HG03558 (cell line): ENCODE data around the gene MOSMO.
"Not testable (repeated sequence)": the region's sequence is repeated elsewhere in the genome, so short reads cannot be mapped to it uniquely, and the experiment has no call there.

Experiments
- ATAC-seq: cut with Tn5 transposase; IDR thresholded peaks from one replicate; pipeline ENCODE4 v1.9.1; 2021; ENCODE audit warnings: moderate number of reproducible peaks; ENCODE audit not compliant: unreplicated experiment; ENCODE audit errors: extremely low read depth

MOSMO gene

DNA sequence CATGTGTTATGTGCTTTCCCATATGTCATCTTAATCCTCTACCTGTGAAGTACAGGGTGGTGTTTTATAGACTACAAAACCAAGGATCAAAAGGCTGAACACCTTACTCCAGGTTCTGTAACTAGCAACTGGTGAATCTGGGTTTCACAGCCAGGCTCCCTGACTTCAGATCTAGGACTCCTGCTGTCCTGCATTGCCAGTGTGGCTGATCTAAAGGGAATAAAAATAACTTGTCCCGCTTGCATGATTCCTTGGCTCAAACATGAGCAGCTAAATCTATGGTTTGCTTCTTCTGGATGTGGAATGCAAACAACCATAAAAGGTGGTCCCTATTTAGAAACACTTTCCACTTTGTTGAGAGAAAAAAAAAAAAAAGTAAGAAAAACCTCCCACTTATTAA is 80.7 kb downstream of the MOSMO start:
- ATAC-seq: no peak

DNA sequence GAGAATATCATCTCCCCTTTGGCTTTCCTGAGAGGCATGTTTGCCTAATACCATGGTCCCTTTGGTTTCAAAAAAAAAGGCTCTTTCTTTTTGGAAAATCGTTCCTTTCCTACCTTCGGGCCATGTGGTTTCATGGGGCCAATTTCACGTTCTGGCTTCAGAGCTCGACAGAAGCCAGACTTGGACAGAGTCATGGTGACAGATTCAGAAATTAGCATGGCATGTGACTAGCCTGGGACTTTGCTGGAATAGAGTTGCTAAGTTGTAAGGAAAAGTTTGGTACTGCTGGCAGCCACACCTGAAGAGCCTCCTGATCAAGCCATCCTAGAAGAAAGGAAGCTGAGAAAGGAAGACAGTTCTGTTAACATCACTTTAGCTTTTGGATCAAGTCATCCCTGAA is 82.0 kb downstream of the MOSMO start:
- no peak for ATAC-seq

DNA sequence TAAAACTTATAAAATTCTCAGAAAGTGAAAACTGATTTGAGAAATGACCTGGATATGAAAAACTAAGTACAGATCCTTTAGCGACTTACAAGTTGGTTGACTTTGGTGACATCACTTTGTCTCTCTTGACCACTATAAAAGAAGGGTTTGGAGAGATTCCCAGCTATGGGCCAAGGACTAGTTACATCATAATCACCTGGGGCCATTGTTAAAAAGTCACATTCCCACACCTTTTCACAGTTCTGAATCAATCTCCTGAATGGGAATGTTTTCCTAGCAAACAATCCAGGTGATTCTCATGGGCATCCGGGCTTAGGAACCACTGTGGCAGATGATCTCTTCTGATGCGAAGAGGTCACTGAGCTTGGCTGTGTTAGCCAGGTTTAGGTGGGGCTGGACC is 83.8 kb downstream of the MOSMO start:
- ATAC-seq: no peak

DNA sequence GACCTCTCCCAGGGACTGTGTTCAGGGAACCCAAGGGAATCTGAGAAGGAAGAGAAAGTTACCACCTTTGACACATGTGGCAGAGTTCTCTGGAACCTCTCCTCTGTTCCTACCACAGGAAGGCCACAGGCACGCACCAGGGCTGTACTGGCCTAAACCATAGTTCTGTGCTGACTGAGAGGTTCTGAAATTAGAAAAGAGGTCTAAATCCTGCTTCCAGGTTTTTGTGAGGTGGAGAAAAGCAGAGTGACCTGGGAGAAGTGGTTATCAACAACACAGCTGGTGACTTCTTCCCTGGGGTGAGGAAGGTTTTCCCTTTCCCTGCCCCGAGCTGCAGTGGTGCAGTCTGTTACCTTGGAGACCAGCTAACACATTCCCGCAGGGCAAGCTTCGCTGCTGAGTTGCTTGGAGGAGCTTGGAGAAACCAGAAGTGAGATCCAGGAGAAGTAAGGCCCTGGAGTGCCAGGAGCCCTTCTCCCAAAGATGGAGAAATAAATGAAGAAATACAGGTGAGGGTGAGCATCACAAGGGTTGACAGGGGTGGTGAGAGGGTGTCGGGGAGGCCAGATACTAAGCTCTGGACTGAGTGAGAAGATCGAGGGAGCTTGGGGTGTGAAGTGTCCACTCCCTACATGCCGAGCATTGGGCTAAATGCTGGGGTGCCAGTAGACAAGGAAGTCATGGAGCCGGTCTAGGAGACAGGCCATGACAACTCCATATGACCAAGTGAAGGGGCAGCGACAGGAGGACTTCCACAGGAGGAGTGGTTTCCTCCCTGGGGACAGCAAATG is 84.4 kb downstream of the MOSMO start, which contains the start of gene VWA3A:
Gene VWA3A (plus strand): TSS at position 399 of the 791 bp plus-strand sequence. CDS start 97 bp downstream, at position 496.
- no peak for ATAC-seq

DNA sequence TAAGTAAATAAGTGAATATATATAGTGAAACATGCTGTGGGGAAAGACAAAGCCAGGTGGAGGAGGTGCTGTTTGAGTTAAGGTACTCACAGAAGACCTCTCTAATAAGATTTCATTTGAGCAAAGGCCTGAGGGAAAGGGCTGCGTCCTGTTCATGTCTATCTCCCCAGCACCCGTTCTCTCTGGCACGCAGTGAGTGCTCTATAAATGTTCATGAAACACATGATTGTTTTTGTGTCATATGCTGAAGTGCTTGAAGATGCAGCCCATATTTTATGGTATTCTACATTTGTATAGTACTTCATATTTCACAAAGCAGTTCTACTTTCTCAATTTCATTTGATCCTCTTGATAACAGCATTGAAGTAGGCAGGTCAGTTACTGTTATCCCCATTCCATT is 85.4 kb downstream of the MOSMO start:
- no peak for ATAC-seq

DNA sequence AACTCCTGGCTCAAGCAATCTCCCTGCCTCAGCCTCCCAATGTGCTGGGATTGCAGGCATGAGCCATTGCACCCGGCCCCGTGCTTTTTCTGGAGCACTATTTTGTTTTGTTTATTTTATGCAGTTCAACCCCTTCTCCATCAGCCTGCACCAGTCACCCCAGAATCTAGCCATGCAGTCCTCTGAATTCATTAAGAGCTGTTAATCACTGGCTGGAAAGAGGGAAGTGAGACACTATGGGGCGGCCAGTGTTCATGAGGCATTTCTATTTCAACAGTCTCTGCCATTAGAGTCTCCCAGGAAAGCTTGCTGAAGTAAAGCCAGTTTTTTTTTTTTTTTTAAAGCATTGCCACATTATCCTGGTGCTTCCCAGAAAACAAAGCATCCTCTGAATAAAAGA is 86.1 kb downstream of the MOSMO start:
- no peak for ATAC-seq

DNA sequence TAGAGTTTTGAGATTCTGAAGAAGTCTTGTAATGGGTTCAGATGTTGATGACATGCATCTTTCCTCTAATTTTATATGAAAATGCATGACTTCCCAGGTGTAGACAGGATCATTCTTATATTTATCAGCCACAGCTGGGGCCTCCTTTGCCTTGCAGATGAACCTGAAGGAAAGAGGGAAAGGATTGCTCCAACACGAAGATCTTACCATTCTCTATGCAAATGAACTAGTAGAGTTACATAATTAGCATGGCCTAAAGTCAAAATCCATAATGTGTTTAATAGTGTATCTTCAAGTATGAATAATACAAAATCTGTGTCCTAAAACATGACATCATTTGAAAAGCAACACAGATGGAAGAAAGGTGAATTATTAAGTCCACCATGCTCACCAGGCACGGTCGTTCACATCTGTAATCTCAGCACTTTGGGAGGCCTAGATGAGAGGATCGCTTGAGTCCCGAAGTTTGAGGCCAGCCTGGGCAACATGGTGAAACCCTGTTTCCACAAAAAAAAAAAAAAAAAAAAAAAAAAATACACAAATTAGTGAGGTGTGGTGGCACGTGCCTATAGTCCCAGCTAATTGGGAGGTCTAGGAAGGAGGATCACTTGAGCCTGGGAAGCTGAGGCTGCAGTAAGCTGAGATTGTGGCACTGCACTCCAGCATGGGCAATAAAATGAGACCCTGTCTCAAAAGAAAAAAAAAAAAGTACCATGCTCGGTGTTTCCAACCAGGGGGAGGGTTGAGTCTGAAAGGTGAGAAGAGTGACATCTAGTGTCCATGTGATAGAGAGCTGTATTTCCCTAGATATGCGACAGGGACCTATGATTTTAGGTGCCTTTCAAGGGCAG is 90.7 kb downstream of the MOSMO start:
- ATAC-seq: no peak

DNA sequence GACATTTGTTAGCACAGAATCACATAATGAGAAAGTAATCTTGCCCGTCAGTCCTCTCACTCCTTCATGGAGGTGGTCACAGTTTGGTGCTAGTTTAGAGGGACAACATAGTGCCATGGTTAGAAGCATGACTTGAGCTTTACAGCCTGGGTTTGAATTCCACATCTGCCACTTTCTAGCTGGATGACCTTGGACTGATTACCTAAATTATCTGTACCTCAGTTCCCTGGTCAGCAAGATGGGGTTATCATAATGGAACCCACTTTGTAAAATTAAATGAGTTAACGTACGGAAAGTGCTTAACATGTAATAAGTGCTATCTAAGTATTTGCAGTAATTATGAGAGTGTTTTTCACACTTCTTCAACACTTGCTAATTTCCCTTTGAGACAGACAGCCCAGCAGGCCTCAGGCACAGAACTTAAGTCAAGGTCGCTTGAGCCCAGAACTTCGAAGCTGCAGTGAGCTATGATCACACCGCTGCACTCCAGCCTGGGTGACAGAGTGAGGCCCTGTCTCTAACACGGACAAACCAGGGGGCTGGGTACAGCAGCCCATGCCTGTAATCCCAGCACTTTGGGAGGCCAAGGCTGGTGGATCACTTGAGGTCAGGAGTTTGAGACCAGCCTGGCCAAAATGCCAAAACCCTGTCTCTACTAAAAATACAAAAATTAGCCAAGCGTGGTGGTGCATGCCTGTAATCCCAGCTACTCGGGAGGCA is 91.5 kb downstream of the MOSMO start:
- no peak for ATAC-seq

DNA sequence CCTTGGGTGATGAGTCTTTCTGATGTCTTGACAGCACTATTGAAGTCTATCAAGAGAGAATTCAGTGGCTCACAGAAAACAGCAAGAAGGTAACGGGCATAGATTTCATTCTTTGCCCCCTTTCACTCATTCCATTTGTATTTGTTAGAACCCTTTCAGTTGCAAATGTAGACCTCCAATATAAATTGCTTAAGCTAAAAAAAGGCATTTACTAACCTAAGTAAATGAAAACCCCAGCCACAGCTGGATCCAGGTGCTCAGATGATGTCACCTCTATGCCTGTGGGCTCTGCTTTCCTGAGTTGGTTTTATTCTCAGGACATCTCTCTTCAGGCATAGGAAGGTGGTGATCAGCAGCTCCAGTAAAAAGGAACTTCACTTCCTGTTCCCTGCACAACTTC is 95.5 kb downstream of the MOSMO start:
- ATAC-seq: no peak

DNA sequence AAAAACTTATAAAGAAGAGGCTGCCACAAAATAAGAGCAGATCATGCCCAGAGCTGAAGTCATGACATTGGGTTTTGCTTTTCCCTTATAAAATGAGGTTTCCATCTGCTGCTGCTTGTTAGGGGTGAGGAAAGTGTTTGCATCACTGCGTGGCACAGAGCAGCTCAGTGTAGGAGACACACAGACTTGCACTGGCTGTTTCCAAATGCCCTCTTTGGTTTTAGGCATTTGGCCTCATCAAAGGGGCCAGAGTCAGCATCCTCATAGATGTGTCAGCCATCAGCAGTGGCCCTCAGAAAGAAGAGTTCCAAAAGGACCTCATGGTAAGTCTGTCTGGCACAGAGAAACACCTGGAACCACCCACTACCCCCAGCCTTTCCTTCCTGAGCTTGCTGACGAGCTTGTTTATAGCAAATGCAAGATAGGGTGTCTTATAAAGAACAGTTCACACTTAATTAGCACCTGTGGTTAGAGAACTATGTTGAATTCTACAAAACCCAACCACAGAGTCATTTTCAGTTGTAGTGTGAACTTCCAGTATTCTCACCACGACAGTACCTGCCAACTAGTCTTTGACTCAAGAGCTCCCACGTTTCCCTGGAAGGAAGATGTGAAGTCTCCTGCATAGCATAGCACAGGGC is 101.5 kb downstream of the MOSMO start:
- ATAC-seq: no peak

DNA sequence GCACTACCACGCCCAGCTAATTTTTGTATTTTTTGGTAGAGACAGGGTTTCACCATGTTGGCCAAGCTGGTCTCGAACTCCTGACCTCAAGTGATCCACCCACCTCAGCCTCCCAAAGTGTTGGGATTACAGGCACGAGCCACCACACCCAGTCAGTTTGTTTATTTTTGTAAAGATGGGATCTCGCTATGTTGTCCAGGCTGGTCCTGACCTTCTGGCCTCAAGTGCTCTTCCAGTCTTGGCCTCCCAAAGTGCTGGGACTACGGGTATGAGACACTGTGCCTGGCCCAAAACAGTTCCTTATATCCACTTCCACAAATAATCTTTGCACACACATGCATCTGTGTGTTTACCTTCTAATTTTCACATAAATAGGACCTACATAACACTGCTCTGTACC is 103.7 kb downstream of the MOSMO start:
- not testable (repeated sequence) for ATAC-seq

DNA sequence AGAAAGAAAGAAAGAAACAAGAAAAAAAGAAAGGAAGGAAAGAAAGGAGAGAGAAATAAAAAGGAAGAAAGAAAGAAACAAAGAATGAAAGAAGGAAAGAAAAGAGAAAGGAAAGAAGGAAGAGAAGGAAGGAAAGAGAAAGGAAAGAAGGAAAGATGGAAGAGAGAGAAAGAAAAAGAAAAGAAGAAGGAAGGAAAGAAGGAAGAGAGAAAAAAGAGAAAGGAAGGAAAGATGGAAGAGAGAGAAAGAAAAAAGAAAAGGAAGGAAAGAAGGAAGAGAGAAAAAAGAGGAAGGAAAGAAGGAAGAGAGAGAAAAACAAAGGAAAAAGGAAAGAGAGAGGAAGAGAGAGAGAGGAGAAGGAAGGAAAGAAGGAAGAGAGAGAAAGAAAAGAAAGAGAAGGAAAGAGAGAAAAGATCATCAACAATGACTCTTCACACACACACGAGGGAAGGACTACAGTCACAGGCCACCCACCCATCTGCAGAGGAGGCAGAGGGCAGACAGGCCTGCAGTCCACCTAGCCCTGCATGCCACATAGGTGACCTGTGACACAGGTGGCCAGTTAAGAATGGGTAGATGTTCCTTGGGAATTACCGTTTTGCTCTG is 108.3 kb downstream of the MOSMO start:
- no peak for ATAC-seq

DNA sequence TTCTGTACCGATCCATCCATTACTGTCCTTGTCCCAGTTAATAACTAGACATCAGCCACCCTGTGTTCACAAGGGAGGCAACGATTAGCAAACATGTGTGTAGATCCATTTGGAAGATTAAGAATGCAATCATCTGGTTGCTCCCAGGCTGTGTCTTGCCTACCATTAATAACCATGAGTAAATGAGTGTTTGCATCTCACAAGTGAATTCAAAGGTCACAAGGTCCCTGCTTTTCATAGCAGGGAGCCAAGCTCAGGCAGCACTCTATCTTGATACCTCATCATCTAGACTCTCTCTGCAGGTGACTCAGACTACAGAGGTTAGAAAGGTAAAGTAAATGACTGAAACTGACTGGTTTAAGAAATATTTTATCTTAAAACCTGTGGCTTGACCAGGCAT is 109.7 kb downstream of the MOSMO start:
- no peak for ATAC-seq

DNA sequence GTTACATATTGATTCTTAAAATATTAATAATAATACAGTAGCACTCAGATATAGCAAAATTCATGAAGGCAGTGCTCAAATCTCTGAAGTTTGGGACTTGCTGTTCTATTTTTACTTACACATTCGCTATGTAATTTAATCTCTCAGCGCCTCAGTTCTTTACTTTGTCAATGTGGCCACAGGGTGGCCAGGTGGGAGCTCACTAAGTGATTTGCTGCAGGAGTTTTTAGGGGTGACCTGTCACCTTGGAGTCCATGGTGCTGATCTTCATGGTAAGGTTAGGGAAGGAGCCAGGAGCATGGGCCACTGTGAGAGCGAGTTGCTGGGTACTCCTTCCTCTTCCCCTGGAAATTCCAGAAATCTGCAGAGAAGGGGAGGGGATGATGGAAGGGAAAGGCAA is 112.5 kb downstream of the MOSMO start:
- no peak for ATAC-seq

DNA sequence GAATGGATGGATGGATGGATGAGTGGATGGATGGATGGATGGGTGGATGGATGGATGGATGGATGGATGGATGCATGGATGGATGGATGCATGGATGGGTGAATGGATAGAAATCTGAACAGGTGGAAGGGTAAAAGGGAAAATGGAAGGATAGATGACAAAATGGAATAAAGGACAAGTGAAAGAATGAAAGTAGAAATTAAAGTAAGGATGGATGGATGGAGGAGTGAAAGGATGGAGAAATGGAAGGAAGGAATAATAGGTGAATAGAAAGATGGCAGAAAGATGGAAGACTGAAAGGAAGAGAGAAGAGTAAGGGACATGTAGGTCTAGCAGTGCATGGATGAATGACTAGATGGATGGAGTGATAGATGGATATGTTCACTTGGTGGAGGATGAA is 114.3 kb downstream of the MOSMO start:
- ATAC-seq: no peak

DNA sequence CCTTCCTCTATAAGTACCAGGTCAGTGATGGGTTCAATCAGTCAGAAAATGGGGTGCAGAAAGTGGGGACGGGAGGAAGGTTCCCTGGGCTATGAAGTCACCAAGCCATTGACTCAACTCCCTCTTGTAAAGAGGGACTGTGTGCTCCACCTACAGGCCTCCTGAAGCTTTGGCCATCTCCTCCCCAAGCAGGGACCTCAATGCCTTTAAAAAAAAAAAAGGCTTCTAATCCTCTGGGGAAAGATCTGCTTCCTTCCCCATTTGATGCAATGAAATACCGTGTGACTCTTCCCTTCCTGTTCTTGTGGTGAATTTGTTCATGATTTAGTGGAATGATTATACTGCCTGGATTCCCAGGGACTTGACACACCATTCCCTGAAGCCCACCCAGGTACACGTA is 115.2 kb downstream of the MOSMO start:
- ATAC-seq: no peak

DNA sequence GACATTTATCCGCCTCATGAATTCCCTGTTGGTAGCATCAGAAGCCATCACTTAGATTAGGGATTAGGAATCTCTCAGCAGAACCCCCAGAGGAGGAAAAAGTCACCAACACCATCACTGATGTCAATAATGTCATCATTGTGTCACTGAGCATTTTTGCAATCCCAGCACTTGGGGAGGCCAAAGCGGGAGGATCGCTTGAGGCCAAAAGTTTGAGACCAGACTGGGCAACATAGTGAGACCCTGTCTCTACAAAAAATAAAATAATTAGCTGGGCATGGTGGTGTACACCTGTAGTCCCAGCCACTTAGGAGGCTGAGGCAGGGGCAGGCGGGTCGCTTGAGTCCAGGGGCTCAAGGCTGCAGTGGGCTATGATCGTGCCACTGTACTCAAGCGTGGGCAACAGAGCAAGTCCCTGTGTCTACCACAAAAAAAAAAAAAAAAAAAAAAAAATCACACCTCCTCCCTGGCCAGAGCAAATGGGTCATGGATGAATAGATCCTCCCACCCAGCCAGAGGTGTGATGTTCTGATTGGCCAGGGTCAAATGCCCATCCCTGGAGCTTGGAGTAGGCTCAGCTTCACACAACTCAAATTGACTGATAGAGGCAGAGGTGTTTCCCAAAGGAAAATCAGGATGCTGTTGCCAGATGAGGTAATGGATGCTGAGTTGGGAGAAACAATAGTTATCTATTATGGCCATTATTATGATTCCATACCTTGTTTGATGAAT is 116.0 kb downstream of the MOSMO start:
- no peak for ATAC-seq

DNA sequence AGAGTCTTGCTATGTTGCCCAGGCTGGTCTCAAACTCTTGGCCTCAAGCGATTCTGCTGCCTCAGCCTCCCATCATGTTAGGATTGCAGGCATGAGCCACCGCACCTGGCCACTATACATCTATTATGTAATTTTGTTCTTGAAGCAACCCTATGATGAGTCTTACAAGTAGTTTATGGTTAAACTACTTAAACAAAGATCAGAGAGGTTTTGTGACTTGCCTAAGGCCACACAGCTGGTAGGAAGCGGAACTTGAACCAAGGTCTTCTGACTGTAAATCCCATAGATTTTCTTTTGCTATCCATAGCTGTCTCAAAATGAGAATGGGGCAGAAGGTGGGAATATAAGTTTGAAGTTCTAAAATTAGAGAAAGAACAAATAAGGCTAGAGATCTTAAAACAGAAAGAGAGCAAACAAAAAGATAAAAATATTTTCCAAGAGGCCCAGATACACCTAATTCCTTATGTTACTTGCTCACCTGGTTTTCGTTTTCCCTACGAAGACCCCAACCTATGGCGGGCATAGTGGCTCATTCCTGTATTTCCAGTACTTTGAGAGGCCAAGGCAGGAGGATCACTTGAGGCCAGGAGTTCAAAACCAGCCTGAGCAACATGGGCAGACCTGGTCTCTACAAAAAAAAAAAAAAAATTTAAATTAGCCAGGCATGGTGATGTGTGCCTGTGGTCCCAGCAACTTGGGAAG is 116.8 kb downstream of the MOSMO start:
- ATAC-seq: no peak
